Smooth muscle cell of the brain vasculature (primary cell): ENCODE results near the gene AHCYL1.
A peak's percentile ranks its signal among the peaks of the same experiment; 100 is the strongest.
"Not testable (repeated sequence)": the region's sequence is repeated elsewhere in the genome, so short reads cannot be mapped to it uniquely, and the experiment has no call there.

Source experiments
- DNase-seq: peaks from one replicate; pipeline ENCODE4 v3.0.0-alpha.2; 2012; ENCODE audit warnings: low read depth, low spot score

The AHCYL1 gene

GRCh38 chr1:109997204-109997866 lies 12.8 kb downstream of the AHCYL1 start:
- DNase-seq = no peak

GRCh38 chr1:109997867-109998229 lies 13.3 kb downstream of the AHCYL1 start:
- no peak for DNase-seq

- no peak for DNase-seq
Observed at GRCh38 chr1:110002695-110003094, 18.1 kb downstream of the AHCYL1 start.

- peak; percentile 90 for DNase-seq
Observed at GRCh38 chr1:110003747-110004428, 19.3 kb downstream of the AHCYL1 start.

- DNase-seq = no peak
Observed at GRCh38 chr1:110004583-110004982, 20.0 kb downstream of the AHCYL1 start.

- DNase-seq = no peak
Observed at GRCh38 chr1:110005971-110006370, 21.4 kb downstream of the AHCYL1 start.

GRCh38 chr1:110006516-110006915 lies 22.0 kb downstream of the AHCYL1 start:
- no peak for DNase-seq

- DNase-seq = no peak
Observed at GRCh38 chr1:110007046-110007830, 22.7 kb downstream of the AHCYL1 start.

GRCh38 chr1:110008971-110009565 lies 24.5 kb downstream of the AHCYL1 start:
- no peak for DNase-seq

- DNase-seq = peak; percentile 23
Observed at GRCh38 chr1:110011527-110012041, 27.0 kb downstream of the AHCYL1 start.

GRCh38 chr1:110012100-110012780 lies 27.7 kb downstream of the AHCYL1 start:
- DNase-seq = no peak

GRCh38 chr1:110017792-110018191 lies 33.2 kb downstream of the AHCYL1 start:
- no peak for DNase-seq

GRCh38 chr1:110018396-110018795 lies 33.8 kb downstream of the AHCYL1 start:
- no peak for DNase-seq

- no peak for DNase-seq
Observed at GRCh38 chr1:110019770-110020169, 35.2 kb downstream of the AHCYL1 start.

- no peak for DNase-seq
Observed at GRCh38 chr1:110021285-110021684, 36.7 kb downstream of the AHCYL1 start.

GRCh38 chr1:110024613-110025012 lies 40.0 kb downstream of the AHCYL1 start:
- DNase-seq = no peak

GRCh38 chr1:110030687-110031086 lies 46.1 kb downstream of the AHCYL1 start:
- DNase-seq = not testable (repeated sequence)

GRCh38 chr1:110032327-110032726 lies 47.8 kb downstream of the AHCYL1 start:
- no peak for DNase-seq

GRCh38 chr1:110033421-110033820 lies 48.9 kb downstream of the AHCYL1 start:
- no peak for DNase-seq

- no peak for DNase-seq
Observed at GRCh38 chr1:110034040-110034450, 49.5 kb downstream of the AHCYL1 start.

GRCh38 chr1:110034451-110035235 lies 50.1 kb downstream of the AHCYL1 start, which contains the start of gene STRIP1:
TSS of gene STRIP1 (plus strand) at chr1:110034624. CDS start at chr1:110034638, 14 bp downstream.
- peak; percentile 89 for DNase-seq
